ENCODE measurements around the gene WHRN. TPM values are rescaled to one million over a fixed set of nuclear protein-coding genes. Genes with fewer than 3 reads are reported as not detected.

The WHRN gene
- total and polyA plus RNA-seq, 9 of the 15 experiments (the other 6 are each of a cell fraction or from before 2014, with no cell fraction given) = 0.31 to 14.1 (median 3.0) TPM

DNA sequence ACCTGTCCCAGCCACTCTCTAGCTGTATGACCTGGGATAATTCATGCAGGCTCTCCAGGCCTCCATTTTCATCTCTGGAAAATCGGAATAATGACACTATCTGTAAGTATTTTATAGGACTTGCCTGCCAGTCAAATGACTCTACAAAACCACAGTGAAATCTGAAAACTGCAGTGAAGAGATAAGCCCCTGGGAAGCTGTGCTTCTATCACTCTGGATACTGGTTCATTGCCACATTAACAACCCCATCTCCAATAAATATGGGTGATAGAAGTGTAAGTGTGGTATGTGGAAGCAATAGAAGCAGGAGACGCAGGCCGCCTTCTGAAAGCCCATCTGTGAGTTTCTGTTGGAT, 31.8 kb downstream of the WHRN start (continued):
- TF ChIP-seq, protein P1, sequence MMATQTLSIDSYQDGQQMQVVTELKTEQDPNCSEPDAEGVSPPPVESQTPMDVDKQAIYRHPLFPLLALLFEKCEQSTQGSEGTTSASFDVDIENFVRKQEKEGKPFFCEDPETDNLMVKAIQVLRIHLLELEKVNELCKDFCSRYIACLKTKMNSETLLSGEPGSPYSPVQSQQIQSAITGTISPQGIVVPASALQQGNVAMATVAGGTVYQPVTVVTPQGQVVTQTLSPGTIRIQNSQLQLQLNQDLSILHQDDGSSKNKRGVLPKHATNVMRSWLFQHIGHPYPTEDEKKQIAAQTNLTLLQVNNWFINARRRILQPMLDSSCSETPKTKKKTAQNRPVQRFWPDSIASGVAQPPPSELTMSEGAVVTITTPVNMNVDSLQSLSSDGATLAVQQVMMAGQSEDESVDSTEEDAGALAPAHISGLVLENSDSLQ (IDR thresholded peaks at IDR 0.05) = peak; percentile 84
- TF ChIP-seq EHMT2 (IDR thresholded peaks at IDR 0.05) (no peak), NFE2 (IDR thresholded peaks at IDR 0.05; ENCODE audit: low read depth) (peak; percentile 46; the same call in 1 of the 2 replicates), IRF9 (tag; IDR thresholded peaks at IDR 0.05) (no peak), NR0B1 (IDR thresholded peaks at IDR 0.05; ENCODE audit: partially characterized antibody) (no peak), RBM22 (IDR thresholded peaks at IDR 0.05; ENCODE audit: low read depth, low read length, poor library complexity, severe bottlenecking) (no peak), NR2C2 (CRISPR knock-in tag; IDR thresholded peaks at IDR 0.05) (no peak), NR2C2 (tag; IDR thresholded peaks at IDR 0.05) (no peak), SP2 (IDR thresholded peaks at IDR 0.05; ENCODE audit: extremely low read depth, low read depth, low read length, poor library complexity, severe bottlenecking) (no peak), ATF4 (CRISPR knock-in tag; IDR thresholded peaks at IDR 0.05) (no peak), ELF2 (CRISPR knock-in tag; IDR thresholded peaks at IDR 0.05) (no peak), FOXA3 (CRISPR knock-in tag; conservative IDR thresholded peaks at IDR 0.05 in 1 of 2, IDR thresholded peaks at IDR 0.05 in 1 of 2) (no peak), HDGF (IDR thresholded peaks at IDR 0.05) (no peak)
- TF ChIP-seq, protein P2, sequence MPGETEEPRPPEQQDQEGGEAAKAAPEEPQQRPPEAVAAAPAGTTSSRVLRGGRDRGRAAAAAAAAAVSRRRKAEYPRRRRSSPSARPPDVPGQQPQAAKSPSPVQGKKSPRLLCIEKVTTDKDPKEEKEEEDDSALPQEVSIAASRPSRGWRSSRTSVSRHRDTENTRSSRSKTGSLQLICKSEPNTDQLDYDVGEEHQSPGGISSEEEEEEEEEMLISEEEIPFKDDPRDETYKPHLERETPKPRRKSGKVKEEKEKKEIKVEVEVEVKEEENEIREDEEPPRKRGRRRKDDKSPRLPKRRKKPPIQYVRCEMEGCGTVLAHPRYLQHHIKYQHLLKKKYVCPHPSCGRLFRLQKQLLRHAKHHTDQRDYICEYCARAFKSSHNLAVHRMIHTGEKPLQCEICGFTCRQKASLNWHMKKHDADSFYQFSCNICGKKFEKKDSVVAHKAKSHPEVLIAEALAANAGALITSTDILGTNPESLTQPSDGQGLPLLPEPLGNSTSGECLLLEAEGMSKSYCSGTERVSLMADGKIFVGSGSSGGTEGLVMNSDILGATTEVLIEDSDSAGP (CRISPR knock-in tag; IDR thresholded peaks at IDR 0.05) = no peak

All from K562 (cell line).